GM12878 (cell line): ENCODE measurements around the gene TAB2. TPM values are rescaled to one million over a fixed set of nuclear protein-coding genes. Genes with fewer than 3 reads are reported as not detected.

Experiments used
- ATAC-seq: fragments of 200-7000 bp; cut with Tn5 transposase; 3 replicates; pipeline ENCODE4 v1.9.1; 2020; ENCODE audit warnings: mild to moderate bottlenecking, moderate library complexity
- BruUV-seq: library from RNA; stranded (reverse); fragments of 400-500 nt; replicated peaks from 2 replicates; lab custom pipeline; 2021; lab: Mats Ljungman, UMichigan
- CTCF ChIA-PET: fragments of 300-600 bp; sonication (Branson Sonifier 250); formaldehyde crosslinking; extraction: SDS; loops from one replicate; lab custom pipeline; 2021; ENCODE audit warnings: inconsistent platforms; lab: Yijun Ruan, JAX
- POLR2A ChIA-PET: fragments of 350-600 bp; formaldehyde crosslinking; extraction: SDS; loops from one replicate; lab custom pipeline; 2021; ENCODE audit warnings: inconsistent platforms; lab: Charles Lee
- RAD21 ChIA-PET: fragments of 300-600 bp; sonication (Branson Sonifier 250); formaldehyde crosslinking; loops from one replicate; lab custom pipeline; 2023; ENCODE audit warnings: antibody characterized with exemption; ENCODE audit not compliant: unreplicated experiment; lab: Charles Lee
- SMC1A ChIA-PET: fragments of 300-600 bp; sonication (Branson Sonifier 250); formaldehyde crosslinking; loops from one replicate; lab custom pipeline; 2023; ENCODE audit not compliant: unreplicated experiment, uncharacterized antibody; lab: Charles Lee
- DNase-seq: peaks from one replicate; pipeline ENCODE4 v3.0.0-alpha.2; 2011; ENCODE audit warnings: low read depth, low spot score
- FAIRE-seq: peaks from 3 replicates; lab custom pipeline; 2011; peaks lifted over from hg19 to GRCh38; lab: Jason Lieb, UNC
- H2AFZ ChIP-seq: 2 replicates; pipeline ENCODE4 v1.6.0; 2011; ENCODE audit warnings: low read depth, low read length, control low read depth; ENCODE audit not compliant: control insufficient read depth
- H3K27ac ChIP-seq: 2 replicates; pipeline ENCODE4 v1.5.1; 2011; ENCODE audit warnings: control low read depth; ENCODE audit not compliant: control insufficient read depth, insufficient read depth
- H3K27me3 ChIP-seq, 2 experiments: replicated peaks in 1 of 2; 2 replicates each; pipeline versions ENCODE4 v1.6.0 to v1.6.1; 2011; ENCODE audit warnings: low read length in 1 of 2; ENCODE audit not compliant: control insufficient read depth in 2 of 2, insufficient read depth in 2 of 2
- H3K36me3 ChIP-seq, 2 experiments: 2 replicates each; pipeline ENCODE4 v1.5.1; 2011; ENCODE audit warnings: low read length in 1 of 2; ENCODE audit not compliant: control insufficient read depth in 2 of 2, insufficient read depth in 2 of 2
- H3K4me1 ChIP-seq: 2 replicates; pipeline ENCODE4 v1.6.1; 2011; ENCODE audit warnings: mild to moderate bottlenecking, low read length, moderate library complexity, mixed read lengths; ENCODE audit not compliant: control insufficient read depth, insufficient read depth
- H3K4me2 ChIP-seq: 2 replicates; pipeline ENCODE4 v1.6.0; 2011; ENCODE audit warnings: control low read depth; ENCODE audit not compliant: control insufficient read depth, insufficient read depth
- H3K4me3 ChIP-seq: fragments of 200-600 bp; sonication (generic); 2 replicates; pipeline ENCODE4 v1.5.1; 2016
- H3K79me2 ChIP-seq: 2 replicates; pipeline ENCODE4 v1.6.0; 2011; ENCODE audit warnings: low read length; ENCODE audit not compliant: control insufficient read depth, insufficient read depth
- H3K9ac ChIP-seq: 2 replicates; pipeline ENCODE4 v1.8.0; 2011; ENCODE audit warnings: low read length, control low read depth, mixed read lengths; ENCODE audit not compliant: control insufficient read depth, insufficient read depth
- H3K9me3 ChIP-seq: replicated peaks from 3 replicates; pipeline ENCODE4 v1.5.1; 2011; ENCODE audit warnings: mild to moderate bottlenecking, low read length; ENCODE audit not compliant: control insufficient read depth, insufficient read depth
- H4K20me1 ChIP-seq: 2 replicates; pipeline ENCODE4 v1.6.0; 2011; ENCODE audit not compliant: control insufficient read depth, insufficient read depth
- ATF7 ChIP-seq: fragments of 450-650 bp; IDR thresholded peaks from 2 replicates; pipeline ENCODE4 v1.6.1; 2016; ENCODE audit warnings: low read depth, mild to moderate bottlenecking
- HDGF ChIP-seq: fragments of 450-650 bp; IDR thresholded peaks from 2 replicates; pipeline ENCODE4 v1.6.1; 2016; ENCODE audit warnings: antibody characterized with exemption
- JUNB ChIP-seq: IDR thresholded peaks from 2 replicates; pipeline ENCODE4 v1.6.1; 2016; ENCODE audit warnings: antibody characterized with exemption, mild to moderate bottlenecking
- MYC ChIP-seq: IDR thresholded peaks from 2 replicates; pipeline ENCODE4 v1.6.1; 2011; ENCODE audit warnings: mild to moderate bottlenecking, low read length, moderate library complexity, inconsistent platforms; ENCODE audit not compliant: insufficient read depth, insufficient replicate concordance, insufficient read length, severe bottlenecking
- NRF1 ChIP-seq: conservative IDR thresholded peaks from 2 replicates; pipeline ENCODE4 v1.6.1; 2011; ENCODE audit warnings: mild to moderate bottlenecking, low read depth, low read length, improper control_type of control experiment
- SREBF2 ChIP-seq: IDR thresholded peaks from 2 replicates; pipeline ENCODE4 v1.6.1; 2012; ENCODE audit warnings: mild to moderate bottlenecking, low read length
- SRF ChIP-seq, 2 experiments: IDR thresholded peaks; 2 replicates each; pipeline ENCODE4 v1.6.1; 2011; ENCODE audit warnings: low read depth in 2 of 2, low read length in 2 of 2, mild to moderate bottlenecking in 1 of 2, moderate library complexity in 1 of 2
- ZNF384 ChIP-seq: IDR thresholded peaks from 2 replicates; pipeline ENCODE4 v1.6.1; 2012; ENCODE audit warnings: low read depth, mild to moderate bottlenecking, low read length, improper control_type of control experiment, borderline replicate concordance
- in situ Hi-C: fragments of 300-500 bp; cut with MboI; formaldehyde crosslinking; loops from 9 replicates; pipeline ENCODE4 v1.14.3; 2018; ENCODE audit warnings: mixed read lengths
- intact Hi-C: fragments of 100-400 bp; cut with micrococcal nuclease; formaldehyde crosslinking; loops from one replicate; pipeline ENCODE4 v1.14.2; 2022; ENCODE audit not compliant: unreplicated experiment
- polyA plus RNA-seq, 11 experiments: library from polyadenylated mRNA; depleted of rRNA in 4 of 11; unstranded in 6 of 11; stranded (reverse) in 5 of 11; fragments of >200 nt; fragmentation: Nextera tagmentation in 4 of 11; fragmentation: Illumina TruSeq in 1 of 11; extraction: Ambion mirVana in 4 of 11; extraction: Trizol in 1 of 11; gene quantifications; 1 replicate in 1 of 11; 2 replicates in 10 of 11; pipeline versions ENCODE4 v1.2.1 to v1.2.3, GENCODE V29; 2011 to 2016; ENCODE audit warnings: inconsistent platforms in 2 of 11, missing spikeins in 2 of 11, low read depth in 1 of 11
- total RNA-seq, 4 experiments: library from RNA; depleted of rRNA in 3 of 4; stranded (reverse); fragments of >200 nt in 3 of 4; fragmentation: Illumina TruSeq in 1 of 4; extraction: Trizol in 1 of 4; gene quantifications; 2 replicates each; pipeline versions ENCODE4 v1.2.1 to v1.2.3, GENCODE V29; 2013 to 2021
- TF ChIP-seq, protein P1 (sequence below): fragments of 150-350 bp; IDR thresholded peaks from 2 replicates; pipeline ENCODE4 v1.6.1; 2014; ENCODE audit warnings: mild to moderate bottlenecking, low read depth, low read length
- TF ChIP-seq, protein P2 (sequence below): IDR thresholded peaks from 2 replicates; pipeline ENCODE4 v1.6.1; 2011; ENCODE audit warnings: mild to moderate bottlenecking, low read depth, low read length, moderate library complexity; ENCODE audit not compliant: insufficient replicate concordance
- TF ChIP-seq, protein P3 (sequence below): fragments of 450-650 bp; IDR thresholded peaks from 2 replicates; pipeline ENCODE4 v1.6.1; 2017; ENCODE audit warnings: mild to moderate bottlenecking, moderate library complexity
- TF ChIP-seq, protein P4 (sequence below): fragments of 450-650 bp; IDR thresholded peaks from 2 replicates; pipeline ENCODE4 v1.6.1; 2017; ENCODE audit warnings: mild to moderate bottlenecking
- TF ChIP-seq, protein P5 (sequence below), 3 experiments: IDR thresholded peaks in 2 of 3; conservative IDR thresholded peaks in 1 of 3; 2 replicates each; pipeline ENCODE4 v1.5.1; 2011; ENCODE audit warnings: low read depth in 3 of 3, low read length in 3 of 3, mild to moderate bottlenecking in 3 of 3, control low read depth in 2 of 3, moderate library complexity in 2 of 3, inconsistent platforms in 1 of 3, mixed read lengths in 1 of 3; ENCODE audit not compliant: control insufficient read depth in 2 of 3, insufficient read depth in 1 of 3; ENCODE audit errors: extremely low read depth in 1 of 3

TAB2 gene
- total and polyA plus RNA-seq, 10 of the 15 experiments (the other 5 are each of a cell fraction or from before 2014, with no cell fraction given), result 8.9 to 66.3 (median 23.0) TPM

DNA sequence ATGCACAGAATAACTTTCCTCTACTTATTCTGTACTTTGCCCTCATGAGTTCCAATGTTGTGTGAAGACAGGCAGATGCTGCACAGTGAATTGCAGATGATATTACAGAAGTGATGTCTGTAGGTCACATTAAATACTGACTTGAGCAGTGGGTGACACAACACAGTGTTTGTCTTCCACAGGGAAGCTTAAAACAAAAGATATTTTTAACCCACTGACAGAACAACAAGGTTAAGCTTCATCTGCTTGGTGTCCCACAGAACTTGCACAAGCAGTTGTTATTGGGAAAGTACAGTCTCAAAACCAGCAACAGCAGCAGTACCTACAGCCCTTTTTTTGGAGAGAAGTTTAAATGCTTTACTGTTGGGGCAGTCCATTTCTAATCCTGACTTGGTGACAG lies 93.0 kb downstream of the TAB2 start:
- no peak overlapping the region for H3K27ac ChIP-seq
- H3K4me2 ChIP-seq, result no peak overlapping the region
- H3K4me1 ChIP-seq, result no peaks in the 10 kb centered on the region
- no peaks in the 10 kb centered on the region for H3K27me3 ChIP-seq
- H3K4me3 ChIP-seq, result no peak overlapping the region
- CTCF ChIA-PET, result interaction anchor here (0.9 to 1.6 kb wide), 5 partner anchors 9 to 300 kb away, joined by 3 to 6 read pairs (median 4); no protein-coding TSS in a partner anchor
- H2AFZ ChIP-seq, result no peak overlapping the region
- FAIRE-seq, result no peak
- H3K79me2 ChIP-seq, result no peaks in the 10 kb centered on the region
- no peaks in the 10 kb centered on the region for H4K20me1 ChIP-seq
- SMC1A ChIA-PET, result interaction anchor here (0.8 to 2.1 kb wide), 13 partner anchors 14 to 382 kb away, joined by 3 to 11 read pairs (median 3); no protein-coding TSS in a partner anchor
- POLR2A ChIA-PET, result interaction anchor here (1.2 kb wide), 1 partner anchor 88 kb away, joined by 3 read pairs; no protein-coding TSS in a partner anchor
- H3K36me3 ChIP-seq, result peaks cover 2 to 10% of the 10 kb centered on the region in 2 experiments
- H3K9ac ChIP-seq, result no peak overlapping the region
- no peak for ATAC-seq
- RAD21 ChIA-PET, result interaction anchor here (0.5 to 1.6 kb wide), 6 partner anchors 9 to 163 kb away, joined by 3 to 5 read pairs (median 4); no protein-coding TSS in a partner anchor
- H3K9me3 ChIP-seq, result no peaks in the 10 kb centered on the region
- no peak for DNase-seq
- in situ Hi-C loops (no loop called here), intact Hi-C loops (no loop called here)
- TSS peak; percentile 40 for BruUV-seq
- TF ChIP-seq SREBF2 (no peak), NRF1 (no peak), ZNF384 (no peak), ATF7 (no peak), SRF (IDR thresholded peaks at IDR 0.05; ENCODE audit: low read depth in 2 of 2, low read length in 2 of 2) (no peak), HDGF (no peak), MYC (no peak), JUNB (no peak)
- TF ChIP-seq, protein P1, sequence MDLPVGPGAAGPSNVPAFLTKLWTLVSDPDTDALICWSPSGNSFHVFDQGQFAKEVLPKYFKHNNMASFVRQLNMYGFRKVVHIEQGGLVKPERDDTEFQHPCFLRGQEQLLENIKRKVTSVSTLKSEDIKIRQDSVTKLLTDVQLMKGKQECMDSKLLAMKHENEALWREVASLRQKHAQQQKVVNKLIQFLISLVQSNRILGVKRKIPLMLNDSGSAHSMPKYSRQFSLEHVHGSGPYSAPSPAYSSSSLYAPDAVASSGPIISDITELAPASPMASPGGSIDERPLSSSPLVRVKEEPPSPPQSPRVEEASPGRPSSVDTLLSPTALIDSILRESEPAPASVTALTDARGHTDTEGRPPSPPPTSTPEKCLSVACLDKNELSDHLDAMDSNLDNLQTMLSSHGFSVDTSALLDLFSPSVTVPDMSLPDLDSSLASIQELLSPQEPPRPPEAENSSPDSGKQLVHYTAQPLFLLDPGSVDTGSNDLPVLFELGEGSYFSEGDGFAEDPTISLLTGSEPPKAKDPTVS, result no peak
- TF ChIP-seq, protein P2, sequence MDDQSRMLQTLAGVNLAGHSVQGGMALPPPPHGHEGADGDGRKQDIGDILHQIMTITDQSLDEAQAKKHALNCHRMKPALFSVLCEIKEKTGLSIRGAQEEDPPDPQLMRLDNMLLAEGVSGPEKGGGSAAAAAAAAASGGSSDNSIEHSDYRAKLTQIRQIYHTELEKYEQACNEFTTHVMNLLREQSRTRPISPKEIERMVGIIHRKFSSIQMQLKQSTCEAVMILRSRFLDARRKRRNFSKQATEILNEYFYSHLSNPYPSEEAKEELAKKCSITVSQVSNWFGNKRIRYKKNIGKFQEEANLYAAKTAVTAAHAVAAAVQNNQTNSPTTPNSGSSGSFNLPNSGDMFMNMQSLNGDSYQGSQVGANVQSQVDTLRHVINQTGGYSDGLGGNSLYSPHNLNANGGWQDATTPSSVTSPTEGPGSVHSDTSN, result no peak
- TF ChIP-seq, protein P3, sequence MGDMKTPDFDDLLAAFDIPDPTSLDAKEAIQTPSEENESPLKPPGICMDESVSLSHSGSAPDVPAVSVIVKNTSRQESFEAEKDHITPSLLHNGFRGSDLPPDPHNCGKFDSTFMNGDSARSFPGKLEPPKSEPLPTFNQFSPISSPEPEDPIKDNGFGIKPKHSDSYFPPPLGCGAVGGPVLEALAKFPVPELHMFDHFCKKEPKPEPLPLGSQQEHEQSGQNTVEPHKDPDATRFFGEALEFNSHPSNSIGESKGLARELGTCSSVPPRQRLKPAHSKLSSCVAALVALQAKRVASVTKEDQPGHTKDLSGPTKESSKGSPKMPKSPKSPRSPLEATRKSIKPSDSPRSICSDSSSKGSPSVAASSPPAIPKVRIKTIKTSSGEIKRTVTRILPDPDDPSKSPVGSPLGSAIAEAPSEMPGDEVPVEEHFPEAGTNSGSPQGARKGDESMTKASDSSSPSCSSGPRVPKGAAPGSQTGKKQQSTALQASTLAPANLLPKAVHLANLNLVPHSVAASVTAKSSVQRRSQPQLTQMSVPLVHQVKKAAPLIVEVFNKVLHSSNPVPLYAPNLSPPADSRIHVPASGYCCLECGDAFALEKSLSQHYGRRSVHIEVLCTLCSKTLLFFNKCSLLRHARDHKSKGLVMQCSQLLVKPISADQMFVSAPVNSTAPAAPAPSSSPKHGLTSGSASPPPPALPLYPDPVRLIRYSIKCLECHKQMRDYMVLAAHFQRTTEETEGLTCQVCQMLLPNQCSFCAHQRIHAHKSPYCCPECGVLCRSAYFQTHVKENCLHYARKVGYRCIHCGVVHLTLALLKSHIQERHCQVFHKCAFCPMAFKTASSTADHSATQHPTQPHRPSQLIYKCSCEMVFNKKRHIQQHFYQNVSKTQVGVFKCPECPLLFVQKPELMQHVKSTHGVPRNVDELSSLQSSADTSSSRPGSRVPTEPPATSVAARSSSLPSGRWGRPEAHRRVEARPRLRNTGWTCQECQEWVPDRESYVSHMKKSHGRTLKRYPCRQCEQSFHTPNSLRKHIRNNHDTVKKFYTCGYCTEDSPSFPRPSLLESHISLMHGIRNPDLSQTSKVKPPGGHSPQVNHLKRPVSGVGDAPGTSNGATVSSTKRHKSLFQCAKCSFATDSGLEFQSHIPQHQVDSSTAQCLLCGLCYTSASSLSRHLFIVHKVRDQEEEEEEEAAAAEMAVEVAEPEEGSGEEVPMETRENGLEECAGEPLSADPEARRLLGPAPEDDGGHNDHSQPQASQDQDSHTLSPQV, result no peak
- TF ChIP-seq, protein P4, sequence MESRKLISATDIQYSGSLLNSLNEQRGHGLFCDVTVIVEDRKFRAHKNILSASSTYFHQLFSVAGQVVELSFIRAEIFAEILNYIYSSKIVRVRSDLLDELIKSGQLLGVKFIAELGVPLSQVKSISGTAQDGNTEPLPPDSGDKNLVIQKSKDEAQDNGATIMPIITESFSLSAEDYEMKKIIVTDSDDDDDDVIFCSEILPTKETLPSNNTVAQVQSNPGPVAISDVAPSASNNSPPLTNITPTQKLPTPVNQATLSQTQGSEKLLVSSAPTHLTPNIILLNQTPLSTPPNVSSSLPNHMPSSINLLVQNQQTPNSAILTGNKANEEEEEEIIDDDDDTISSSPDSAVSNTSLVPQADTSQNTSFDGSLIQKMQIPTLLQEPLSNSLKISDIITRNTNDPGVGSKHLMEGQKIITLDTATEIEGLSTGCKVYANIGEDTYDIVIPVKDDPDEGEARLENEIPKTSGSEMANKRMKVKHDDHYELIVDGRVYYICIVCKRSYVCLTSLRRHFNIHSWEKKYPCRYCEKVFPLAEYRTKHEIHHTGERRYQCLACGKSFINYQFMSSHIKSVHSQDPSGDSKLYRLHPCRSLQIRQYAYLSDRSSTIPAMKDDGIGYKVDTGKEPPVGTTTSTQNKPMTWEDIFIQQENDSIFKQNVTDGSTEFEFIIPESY, result no peak
- TF ChIP-seq, protein P5, sequence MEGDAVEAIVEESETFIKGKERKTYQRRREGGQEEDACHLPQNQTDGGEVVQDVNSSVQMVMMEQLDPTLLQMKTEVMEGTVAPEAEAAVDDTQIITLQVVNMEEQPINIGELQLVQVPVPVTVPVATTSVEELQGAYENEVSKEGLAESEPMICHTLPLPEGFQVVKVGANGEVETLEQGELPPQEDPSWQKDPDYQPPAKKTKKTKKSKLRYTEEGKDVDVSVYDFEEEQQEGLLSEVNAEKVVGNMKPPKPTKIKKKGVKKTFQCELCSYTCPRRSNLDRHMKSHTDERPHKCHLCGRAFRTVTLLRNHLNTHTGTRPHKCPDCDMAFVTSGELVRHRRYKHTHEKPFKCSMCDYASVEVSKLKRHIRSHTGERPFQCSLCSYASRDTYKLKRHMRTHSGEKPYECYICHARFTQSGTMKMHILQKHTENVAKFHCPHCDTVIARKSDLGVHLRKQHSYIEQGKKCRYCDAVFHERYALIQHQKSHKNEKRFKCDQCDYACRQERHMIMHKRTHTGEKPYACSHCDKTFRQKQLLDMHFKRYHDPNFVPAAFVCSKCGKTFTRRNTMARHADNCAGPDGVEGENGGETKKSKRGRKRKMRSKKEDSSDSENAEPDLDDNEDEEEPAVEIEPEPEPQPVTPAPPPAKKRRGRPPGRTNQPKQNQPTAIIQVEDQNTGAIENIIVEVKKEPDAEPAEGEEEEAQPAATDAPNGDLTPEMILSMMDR (IDR thresholded peaks at IDR 0.05 in 2 of 3, conservative IDR thresholded peaks at IDR 0.05 in 1 of 3; ENCODE audit: control insufficient read depth in 2 of 3, extremely low read depth in 1 of 3, insufficient read depth in 1 of 3, low read depth in 3 of 3, low read length in 3 of 3), result no peak
